OCI-LY3 (cell line): ENCODE data around the gene FAM53B.

Experiments
- CTCF ChIP-seq: fragments of 200-600, 300-600 bp; sonication (generic); IDR thresholded peaks from 2 replicates; pipeline ENCODE4 v1.5.1; 2014; ENCODE audit warnings: antibody characterized with exemption, low read length, low read depth
- EZH2phosphoT487 ChIP-seq: fragments of 200-600 bp; shearing (Covaris generic); IDR thresholded peaks from 2 replicates; pipeline ENCODE4 v1.6.1; 2018; ENCODE audit warnings: antibody characterized with exemption, mixed run types, low read depth

DNA sequence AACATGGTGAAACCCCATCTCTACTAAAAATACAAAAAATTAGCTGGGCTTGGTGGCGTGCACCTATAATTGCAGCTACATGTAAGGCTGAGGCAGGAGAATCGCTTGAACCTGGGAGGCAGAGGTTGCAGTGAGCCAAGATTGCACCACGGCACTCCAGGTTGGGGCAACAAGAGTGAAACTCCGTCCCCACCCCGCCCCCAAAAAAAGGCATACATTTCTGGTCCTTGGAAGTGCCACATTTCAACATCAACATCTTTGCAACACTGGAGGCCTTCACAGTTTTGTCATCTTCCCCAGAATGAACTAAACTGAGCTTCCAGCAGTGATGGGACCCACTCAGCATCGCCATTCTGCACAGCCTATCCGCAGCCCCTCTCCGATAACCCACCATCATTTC, 36.6 kb downstream of the FAM53B start:
- TF ChIP-seq CTCF = no peak
- TF ChIP-seq EZH2phosphoT487 = no peak
